Stimulated activated naive CD8-positive, alpha-beta T cell treated with anti-CD3 and anti-CD28 coated beads, Interleukin-15, Interleukin-2, amounts not matched to agents 100 ng/mL and 50 ng/mL, for 24 hours (primary cell): ENCODE results near the gene THAP3.
"Not testable (repeated sequence)": the region's sequence is repeated elsewhere in the genome, so short reads cannot be mapped to it uniquely, and the experiment has no call there.

Experiments
- H3K27ac Mint-ChIP-seq: one replicate; pipeline ENCODE4 v1.8.0; 2021; ENCODE audit warnings: mild to moderate bottlenecking, mixed read lengths
- H3K27me3 Mint-ChIP-seq: one replicate; pipeline ENCODE4 v1.8.0; 2021; ENCODE audit warnings: mixed read lengths
- H3K36me3 Mint-ChIP-seq: one replicate; pipeline ENCODE4 v1.8.0; 2021; ENCODE audit warnings: low read depth, mixed read lengths
- H3K4me1 Mint-ChIP-seq: one replicate; pipeline ENCODE4 v1.8.0; 2021; ENCODE audit warnings: low read depth, mixed read lengths
- H3K4me3 Mint-ChIP-seq: one replicate; pipeline ENCODE4 v1.8.0; 2021; ENCODE audit warnings: mild to moderate bottlenecking, mixed read lengths
- H3K9me3 Mint-ChIP-seq: one replicate; pipeline ENCODE4 v1.8.0; 2021; ENCODE audit warnings: mixed read lengths

The THAP3 gene

GRCh38 chr1:6658359-6659060, 33.8 kb downstream of the THAP3 start:
- Mint-ChIP-seq H3K9me3 (no peaks in the 10 kb centered on the region), H3K27ac (no peak overlapping the region), H3K27me3 (no peaks in the 10 kb centered on the region), H3K4me1 (peaks cover 3% of the 10 kb centered on the region), H3K4me3 (no peak overlapping the region), H3K36me3 (peaks cover 42% of the 10 kb centered on the region)

DNA sequence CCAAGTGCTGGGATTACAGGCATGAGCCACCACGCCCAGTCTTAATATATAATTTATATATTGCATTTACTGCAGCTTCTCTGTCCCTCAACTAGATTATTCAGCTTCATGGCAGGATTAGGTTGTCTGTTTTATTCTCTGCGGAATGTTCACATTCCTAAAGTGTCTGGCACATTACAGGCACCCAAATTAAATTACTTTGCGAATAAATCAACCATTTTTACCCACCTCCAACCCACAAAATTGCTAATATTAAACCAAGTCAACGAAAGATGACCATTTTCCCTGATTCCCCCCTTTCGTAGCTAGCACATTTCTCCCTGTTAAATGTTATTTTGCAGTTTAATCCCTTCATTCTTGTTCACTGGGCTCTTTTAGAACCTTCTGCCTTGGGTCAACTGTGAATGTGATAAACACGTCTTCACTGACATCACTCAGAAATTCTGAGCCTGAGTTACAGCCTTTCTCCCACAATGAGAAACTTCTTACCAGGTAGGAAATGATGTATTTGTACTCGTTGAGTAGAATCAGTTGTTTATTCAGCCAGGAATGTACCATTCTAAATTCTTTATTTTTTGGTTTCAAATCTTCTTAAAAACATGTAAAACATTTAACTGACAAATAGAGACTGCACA, 35.9 kb downstream of the THAP3 start:
- Mint-ChIP-seq H3K27me3 (no peaks in the 10 kb centered on the region), H3K4me3 (no peak overlapping the region), H3K36me3 (peaks cover 43% of the 10 kb centered on the region), H3K4me1 (peaks cover 3% of the 10 kb centered on the region), H3K27ac (no peak overlapping the region), H3K9me3 (no peaks in the 10 kb centered on the region)

DNA sequence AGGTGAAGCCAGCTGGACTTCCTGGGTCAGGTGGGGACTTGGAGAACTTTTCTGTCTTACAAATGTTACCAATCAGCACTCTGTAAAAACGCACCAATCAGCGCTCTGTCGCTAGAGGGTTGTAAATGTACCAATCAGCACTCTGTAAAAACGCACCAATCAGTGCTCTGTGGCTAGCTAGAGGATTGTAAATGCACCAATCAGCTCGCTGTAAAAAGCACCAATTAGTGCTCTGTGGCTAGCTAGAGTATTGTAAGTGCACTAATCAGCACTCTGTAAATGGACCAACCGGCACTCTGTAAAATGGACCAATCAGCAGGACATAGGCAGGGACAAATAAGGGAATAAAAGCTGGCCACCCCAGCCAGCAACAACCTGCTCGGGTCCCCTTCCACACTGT, 37.8 kb downstream of the THAP3 start:
- H3K4me3 Mint-ChIP-seq, H3K4me1 Mint-ChIP-seq, H3K27me3 Mint-ChIP-seq, H3K9me3 Mint-ChIP-seq: not testable (repeated sequence)
- H3K36me3 Mint-ChIP-seq, result peaks cover 59% of the 10 kb centered on the region
- H3K27ac Mint-ChIP-seq, result peak overlapping the region; percentile 14

DNA sequence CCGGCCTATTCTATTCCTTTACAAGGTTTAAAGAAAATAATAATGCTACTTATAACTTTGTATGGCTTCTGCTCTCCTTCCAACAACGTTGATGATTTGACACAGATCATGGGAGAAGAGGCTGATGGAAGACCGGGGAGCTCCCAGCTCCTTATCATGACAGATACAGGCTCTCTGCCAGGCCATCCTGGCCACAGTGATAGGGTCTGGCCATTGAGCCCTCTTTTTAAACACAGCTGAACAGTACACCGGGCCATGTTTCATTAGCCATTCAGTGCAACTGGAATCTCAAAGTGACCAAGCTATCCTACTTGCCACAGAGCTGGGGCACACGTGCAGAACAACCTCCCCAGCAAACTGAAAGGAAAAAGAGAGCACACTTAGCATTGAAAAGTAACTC, 42.0 kb downstream of the THAP3 start:
- Mint-ChIP-seq H3K27me3 (no peaks in the 10 kb centered on the region), H3K9me3 (no peaks in the 10 kb centered on the region), H3K27ac (no peak overlapping the region)

DNA sequence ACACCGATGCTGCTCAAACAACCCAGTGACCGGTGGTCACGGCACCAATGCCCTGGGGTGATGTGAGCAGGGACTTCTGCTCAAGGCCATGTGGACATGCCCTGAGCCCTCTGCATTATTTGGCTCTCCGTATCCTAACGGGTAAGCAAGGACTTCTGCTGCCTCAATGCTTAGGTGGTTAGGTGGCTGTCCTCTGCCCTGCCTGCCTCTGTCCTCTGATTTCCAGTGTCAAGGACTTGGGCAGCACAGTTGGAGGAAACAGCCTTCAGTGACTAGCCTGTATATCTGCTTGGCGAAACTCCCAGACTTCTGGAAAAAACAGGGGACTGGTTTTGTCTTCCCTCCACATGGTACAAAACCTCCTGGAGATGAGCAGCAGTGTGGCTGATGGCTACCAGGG, 42.5 kb downstream of the THAP3 start:
- H3K27ac Mint-ChIP-seq, result no peak overlapping the region
- peaks cover 47% of the 10 kb centered on the region for H3K36me3 Mint-ChIP-seq
- H3K27me3 Mint-ChIP-seq, result no peaks in the 10 kb centered on the region
- H3K9me3 Mint-ChIP-seq, result no peaks in the 10 kb centered on the region
- no peak overlapping the region for H3K4me3 Mint-ChIP-seq
- H3K4me1 Mint-ChIP-seq, result no peaks in the 10 kb centered on the region

More for the DNA sequence above, 42.0 kb downstream of the THAP3 start:
- Mint-ChIP-seq H3K4me1 (no peaks in the 10 kb centered on the region), H3K4me3 (no peak overlapping the region), H3K36me3 (peaks cover 43% of the 10 kb centered on the region)

DNA sequence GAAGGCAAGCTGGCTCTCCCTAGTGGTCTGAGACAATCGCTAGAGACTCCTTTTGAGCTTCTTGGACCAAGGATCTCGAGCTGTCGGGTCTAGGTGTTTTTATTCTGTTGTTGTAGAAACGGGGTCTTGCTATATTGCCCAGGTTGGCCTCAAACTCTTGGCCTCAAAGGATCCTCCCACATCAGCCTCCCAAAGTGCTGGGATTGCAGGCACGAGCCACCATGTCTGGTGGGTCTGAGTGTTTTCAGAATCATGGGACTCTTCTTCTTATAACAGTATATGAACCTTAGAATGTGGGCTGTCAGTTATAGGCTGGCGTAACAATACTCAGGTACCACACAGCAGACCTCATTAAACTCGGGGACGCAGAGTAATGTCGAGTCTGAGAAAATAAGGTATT, 43.8 kb downstream of the THAP3 start:
- Mint-ChIP-seq H3K4me1 (no peaks in the 10 kb centered on the region), H3K27me3 (no peaks in the 10 kb centered on the region), H3K9me3 (no peaks in the 10 kb centered on the region), H3K4me3 (no peak overlapping the region), H3K36me3 (peaks cover 51% of the 10 kb centered on the region), H3K27ac (no peak overlapping the region)

- Mint-ChIP-seq H3K4me3 (no peak overlapping the region), H3K4me1 (no peaks in the 10 kb centered on the region), H3K9me3 (no peaks in the 10 kb centered on the region), H3K27ac (no peak overlapping the region), H3K27me3 (no peaks in the 10 kb centered on the region), H3K36me3 (peaks cover 52% of the 10 kb centered on the region)
Observed at GRCh38 chr1:6672558-6672957, 47.9 kb downstream of the THAP3 start.

DNA sequence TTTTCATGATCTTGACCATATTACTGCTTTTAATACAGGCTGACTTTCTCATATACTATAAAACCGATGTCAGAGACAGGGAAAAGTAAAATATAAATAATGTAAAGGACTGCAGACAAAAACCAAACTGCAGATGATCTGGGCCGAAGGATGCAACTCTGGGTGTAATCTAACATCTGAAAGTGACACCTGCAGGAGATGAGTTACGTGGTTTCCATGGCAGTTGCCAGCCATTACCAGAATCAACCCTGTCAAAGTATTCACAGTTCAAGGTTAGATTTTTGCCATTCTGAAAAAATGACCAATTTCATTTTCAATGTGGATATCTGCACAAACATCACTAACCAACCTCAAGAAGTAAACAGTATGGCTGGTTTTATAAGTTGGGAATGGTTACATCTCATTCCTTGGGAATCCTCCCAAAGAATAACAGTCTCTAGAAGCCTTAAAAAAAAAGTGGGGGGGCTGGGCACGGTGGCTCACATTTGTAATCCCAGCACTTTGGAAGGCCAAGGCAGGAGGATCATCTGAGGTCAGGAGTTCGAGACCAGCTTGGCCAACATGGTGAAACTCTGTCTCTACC, 49.2 kb downstream of the THAP3 start:
- H3K4me1 Mint-ChIP-seq, result no peaks in the 10 kb centered on the region
- peaks cover 60% of the 10 kb centered on the region for H3K36me3 Mint-ChIP-seq

GRCh38 chr1:6674771-6675170, 50.1 kb downstream of the THAP3 start:
- peaks cover 68% of the 10 kb centered on the region for H3K36me3 Mint-ChIP-seq
- no peak overlapping the region for H3K27ac Mint-ChIP-seq
- H3K9me3 Mint-ChIP-seq, result no peaks in the 10 kb centered on the region

More for the DNA sequence above, 49.2 kb downstream of the THAP3 start:
- H3K27me3 Mint-ChIP-seq, result no peaks in the 10 kb centered on the region
- H3K9me3 Mint-ChIP-seq, result no peaks in the 10 kb centered on the region
- no peak overlapping the region for H3K4me3 Mint-ChIP-seq
- H3K27ac Mint-ChIP-seq, result no peak overlapping the region

DNA sequence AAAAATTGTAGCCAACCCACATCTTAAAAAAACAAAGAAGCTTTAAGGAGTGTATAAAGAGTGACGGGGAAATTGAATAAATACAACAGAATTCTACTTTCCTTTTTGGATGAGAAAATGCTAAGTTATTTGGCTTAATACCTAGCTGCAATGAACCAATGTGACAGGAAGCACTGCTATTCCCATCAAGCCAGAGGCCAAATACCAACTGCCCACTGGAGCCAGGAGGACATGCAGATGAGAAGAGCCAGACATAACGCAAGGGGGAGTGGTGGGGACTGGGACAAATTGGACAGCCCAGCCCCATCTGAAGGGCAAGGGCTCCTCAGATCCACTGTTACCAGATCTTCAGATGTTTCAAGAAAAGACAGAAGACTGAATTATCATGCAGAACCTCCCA, 51.3 kb downstream of the THAP3 start:
- H3K4me1 Mint-ChIP-seq, result no peaks in the 10 kb centered on the region
- H3K27ac Mint-ChIP-seq, result no peak overlapping the region
- no peaks in the 10 kb centered on the region for H3K9me3 Mint-ChIP-seq
- no peaks in the 10 kb centered on the region for H3K27me3 Mint-ChIP-seq
- H3K36me3 Mint-ChIP-seq, result peaks cover 76% of the 10 kb centered on the region
- H3K4me3 Mint-ChIP-seq, result no peak overlapping the region

More at GRCh38 chr1:6674771-6675170, 50.1 kb downstream of the THAP3 start:
- no peaks in the 10 kb centered on the region for H3K27me3 Mint-ChIP-seq
- no peak overlapping the region for H3K4me3 Mint-ChIP-seq
- H3K4me1 Mint-ChIP-seq, result no peaks in the 10 kb centered on the region
